Neural progenitor cell (in vitro differentiated cells): Measurements from ENCODE around the gene MAT1A.

Experiments used
- CTCF ChIP-seq: fragments of 200-600 bp; sonication (generic); IDR thresholded peaks from 2 replicates; pipeline ENCODE4 v1.5.1; 2017; ENCODE audit warnings: antibody characterized with exemption, mild to moderate bottlenecking
- EZH2 ChIP-seq: fragments of 200-600 bp; sonication (generic); IDR thresholded peaks from 2 replicates; pipeline ENCODE4 v1.6.1; 2017; ENCODE audit warnings: antibody characterized with exemption, mild to moderate bottlenecking, moderate library complexity
- EZH2phosphoT487 ChIP-seq: fragments of 200-600 bp; sonication (generic); IDR thresholded peaks from 2 replicates; pipeline ENCODE4 v1.6.1; 2017; ENCODE audit warnings: antibody characterized with exemption

DNA sequence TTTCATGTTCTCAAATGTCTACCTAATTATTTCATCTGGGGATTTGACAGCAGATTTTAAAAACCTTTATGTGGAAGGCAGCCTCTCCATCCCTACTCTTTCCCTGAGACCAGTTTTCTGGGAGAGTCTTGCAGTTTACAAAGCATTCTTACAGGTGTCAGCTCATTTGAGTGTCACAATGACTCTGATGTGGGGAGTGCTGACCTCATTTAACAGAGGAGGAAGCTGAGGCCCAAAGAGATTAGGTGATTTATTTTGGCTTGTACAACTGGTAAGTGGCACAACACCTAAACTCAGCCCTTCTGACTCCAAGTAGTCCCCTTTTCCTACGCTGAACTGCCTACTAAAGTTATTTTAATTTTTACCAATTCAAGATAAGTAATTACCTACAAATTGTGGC is 33.3 kb upstream of the MAT1A start:
- TF ChIP-seq CTCF, result no peak
- no peak for TF ChIP-seq EZH2
- no peak for TF ChIP-seq EZH2phosphoT487
